Measurements from ENCODE around the gene SLC8B1.

DNA sequence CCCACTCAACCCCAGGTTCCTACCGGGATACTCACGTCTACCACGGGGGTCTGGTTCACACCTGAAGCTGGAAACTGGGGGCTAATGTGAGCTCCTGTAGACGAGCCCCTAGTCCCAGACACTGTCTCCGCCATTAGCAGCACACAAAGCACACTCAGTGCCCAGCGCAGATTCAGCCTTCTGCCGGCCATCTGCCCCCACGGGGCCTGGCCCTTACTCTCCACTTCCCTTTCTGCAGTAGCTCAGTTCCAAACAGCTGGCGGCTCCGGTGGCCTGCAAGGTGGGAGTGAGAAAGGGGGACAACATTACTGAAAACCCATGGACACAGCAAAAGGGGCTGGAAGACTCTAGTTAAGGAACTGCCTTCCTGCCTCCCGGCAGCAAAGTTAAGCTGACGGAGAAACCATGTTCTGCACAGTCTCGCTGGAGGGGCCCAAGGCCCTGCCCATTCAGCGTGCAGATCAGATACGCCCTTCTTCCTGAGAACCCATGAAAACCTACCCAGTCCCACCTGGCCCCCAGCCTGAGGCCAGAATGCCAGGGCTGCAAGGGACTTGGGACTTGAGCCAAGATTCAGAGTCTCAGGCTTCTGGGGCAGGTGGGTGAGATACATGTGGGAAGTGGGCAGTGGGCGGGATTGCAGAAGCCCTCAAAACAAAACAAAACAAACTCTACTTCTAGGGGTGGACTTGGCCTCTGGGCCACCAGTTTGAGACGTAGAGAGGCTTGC, 2.1 kb downstream of the SLC8B1 start:
- TF ChIP-seq, protein P1, sequence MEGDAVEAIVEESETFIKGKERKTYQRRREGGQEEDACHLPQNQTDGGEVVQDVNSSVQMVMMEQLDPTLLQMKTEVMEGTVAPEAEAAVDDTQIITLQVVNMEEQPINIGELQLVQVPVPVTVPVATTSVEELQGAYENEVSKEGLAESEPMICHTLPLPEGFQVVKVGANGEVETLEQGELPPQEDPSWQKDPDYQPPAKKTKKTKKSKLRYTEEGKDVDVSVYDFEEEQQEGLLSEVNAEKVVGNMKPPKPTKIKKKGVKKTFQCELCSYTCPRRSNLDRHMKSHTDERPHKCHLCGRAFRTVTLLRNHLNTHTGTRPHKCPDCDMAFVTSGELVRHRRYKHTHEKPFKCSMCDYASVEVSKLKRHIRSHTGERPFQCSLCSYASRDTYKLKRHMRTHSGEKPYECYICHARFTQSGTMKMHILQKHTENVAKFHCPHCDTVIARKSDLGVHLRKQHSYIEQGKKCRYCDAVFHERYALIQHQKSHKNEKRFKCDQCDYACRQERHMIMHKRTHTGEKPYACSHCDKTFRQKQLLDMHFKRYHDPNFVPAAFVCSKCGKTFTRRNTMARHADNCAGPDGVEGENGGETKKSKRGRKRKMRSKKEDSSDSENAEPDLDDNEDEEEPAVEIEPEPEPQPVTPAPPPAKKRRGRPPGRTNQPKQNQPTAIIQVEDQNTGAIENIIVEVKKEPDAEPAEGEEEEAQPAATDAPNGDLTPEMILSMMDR (IDR thresholded peaks at IDR 0.05), result no peak
- TF ChIP-seq POLR2A (IDR thresholded peaks at IDR 0.05) (no peak), POLR2AphosphoS5 (IDR thresholded peaks at IDR 0.05) (no peak), EP300 (IDR thresholded peaks at IDR 0.05) (no peak)
